HL-60/S4 treated with retinoic acid at 250 ng/mL for 4 days and 3 days (cell line): ENCODE data around the gene SYTL5.

Experiments used
- in situ Hi-C: fragments of 300-500 bp; cut with MboI; formaldehyde crosslinking; loops from 2 replicates; pipeline ENCODE4 v1.7.0; 2022; ENCODE audit warnings: low sequenced_read_pairs

SYTL5 gene

DNA sequence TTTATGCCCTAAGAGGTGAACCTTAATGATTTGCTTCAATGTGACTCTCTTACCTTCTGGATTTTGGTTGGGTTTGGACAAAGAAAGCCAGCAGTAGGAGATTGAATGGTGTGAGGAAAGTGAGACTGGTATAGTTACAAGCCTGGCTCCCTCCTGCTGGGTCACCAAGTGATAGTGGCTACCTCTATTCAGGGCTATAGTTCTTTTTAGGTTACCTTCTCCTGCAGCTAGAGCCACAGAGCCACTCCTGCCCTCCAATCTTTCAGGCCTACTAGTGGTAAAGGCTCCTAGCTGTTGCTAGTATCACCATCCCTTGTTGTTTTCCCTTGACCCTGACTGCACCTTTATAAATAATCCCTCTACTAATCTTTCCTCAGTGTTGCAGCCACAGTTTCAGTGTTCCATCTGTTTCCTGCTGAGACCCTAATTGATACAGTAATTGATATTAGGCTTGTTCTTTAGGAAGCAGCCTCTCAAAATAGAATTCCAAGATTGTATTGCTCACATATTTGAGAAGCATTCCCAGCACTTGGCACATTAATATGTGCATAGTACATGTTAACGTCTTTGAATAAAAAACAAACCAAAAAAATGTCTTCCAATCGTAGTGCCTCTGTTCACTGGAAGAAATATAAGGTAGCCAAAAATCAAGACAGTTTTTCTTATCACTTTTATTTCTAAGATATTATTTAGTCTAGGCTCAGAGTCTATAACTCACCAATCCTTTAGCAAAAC lies 132.0 kb downstream of the SYTL5 start:
- in situ Hi-C loops: no loop called here

DNA sequence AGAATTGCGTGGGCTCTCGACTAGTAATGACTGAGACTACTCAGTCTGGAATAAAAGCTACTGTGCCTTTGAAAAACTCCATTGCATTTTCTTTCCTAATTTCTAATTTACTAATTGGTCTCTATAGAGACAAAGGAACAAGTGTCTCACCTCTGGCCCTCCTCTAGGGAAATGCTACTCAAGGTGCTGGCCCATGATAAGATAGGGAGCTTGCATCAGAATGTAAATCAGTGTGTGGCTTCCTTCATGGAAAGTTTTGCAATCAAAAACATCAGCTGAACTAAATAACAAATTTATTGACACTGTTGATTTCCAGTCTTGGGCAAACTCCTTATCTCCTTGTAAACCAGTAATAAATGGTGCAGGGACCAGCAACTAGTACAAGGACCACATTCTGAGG lies 132.5 kb downstream of the SYTL5 start:
- in situ Hi-C loops: no loop called here

DNA sequence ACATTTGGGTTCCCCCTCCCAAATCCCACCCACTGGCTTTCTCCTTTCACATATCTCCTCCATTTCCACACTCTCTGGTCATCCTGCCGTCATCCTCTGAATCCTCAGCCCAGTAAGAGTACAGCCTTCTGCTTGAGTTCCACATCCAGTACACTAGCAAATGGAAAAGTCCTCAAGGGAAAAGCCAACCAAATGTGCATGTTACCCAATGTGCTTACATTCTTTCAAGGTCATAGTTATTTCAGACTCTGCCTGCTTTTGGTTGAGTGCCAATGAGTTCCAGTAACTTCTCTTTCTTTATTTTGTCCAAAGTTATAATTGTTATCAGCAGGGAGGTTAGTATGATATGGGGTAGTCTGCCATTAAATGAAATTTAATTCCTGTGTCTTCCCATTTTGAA lies 136.3 kb downstream of the SYTL5 start:
- in situ Hi-C loops: no loop called here

DNA sequence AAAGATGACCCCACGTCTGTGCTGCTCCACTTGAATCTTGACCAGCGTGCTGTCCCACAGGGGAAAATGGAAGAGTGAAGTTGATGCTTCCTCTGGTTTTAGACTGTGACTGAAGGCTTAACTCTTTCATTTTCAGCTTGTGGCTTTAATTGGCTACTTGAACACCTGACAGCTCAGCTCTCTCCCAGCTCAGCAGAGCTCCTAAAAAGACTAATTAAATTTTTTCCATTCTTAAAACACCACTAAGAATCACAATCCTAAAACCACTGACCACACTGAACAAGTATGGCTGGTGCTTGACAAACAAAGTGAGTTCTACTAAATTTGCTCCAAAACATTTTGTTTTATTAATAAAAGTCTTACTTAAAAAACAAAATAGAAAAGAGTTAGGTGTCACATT lies 142.7 kb downstream of the SYTL5 start:
- in situ Hi-C loops: no loop called here

DNA sequence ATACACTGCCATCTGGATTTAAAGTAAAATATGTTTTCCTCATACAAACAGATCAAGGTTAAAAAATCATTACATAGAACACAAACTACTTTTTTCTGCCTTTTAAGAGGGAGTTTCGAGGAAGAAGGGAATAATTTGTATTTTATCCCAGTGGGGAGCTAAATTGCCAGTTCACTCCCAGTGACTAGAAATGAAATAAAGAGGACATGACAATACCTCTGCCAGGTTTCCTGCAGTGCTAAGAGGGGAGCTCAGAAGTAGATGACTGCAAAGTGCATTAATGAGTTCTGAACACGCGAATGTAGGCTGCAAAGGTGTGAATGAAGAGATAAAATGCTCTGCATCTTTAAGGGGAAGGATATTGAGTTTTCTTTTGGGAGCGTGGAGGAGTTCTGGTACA lies 144.6 kb downstream of the SYTL5 start:
- in situ Hi-C loops: loop anchor here (25.0 kb wide), 1 partner anchor 239 kb away; no protein-coding TSS in a partner anchor

DNA sequence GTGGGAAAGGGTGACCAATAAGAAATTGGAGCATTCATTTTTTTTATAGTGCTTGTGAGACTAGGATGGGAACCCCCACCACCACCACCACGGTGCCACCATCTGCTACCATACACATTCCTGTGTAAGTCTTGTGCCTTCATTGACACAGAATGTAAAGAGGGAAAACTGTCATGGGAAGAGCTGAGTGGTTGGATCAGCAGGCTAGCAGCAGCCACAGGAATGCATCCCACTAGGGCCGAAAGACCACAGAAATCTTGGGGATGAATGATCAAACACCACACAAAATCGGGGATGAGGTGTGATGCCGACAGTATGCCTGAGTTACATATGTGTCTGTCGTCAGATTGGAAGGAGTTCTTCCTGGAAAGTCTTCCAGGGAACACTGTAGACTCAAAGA lies 145.1 kb downstream of the SYTL5 start:
- in situ Hi-C loops: loop anchor here (25.0 kb wide), 1 partner anchor 239 kb away; no protein-coding TSS in a partner anchor

DNA sequence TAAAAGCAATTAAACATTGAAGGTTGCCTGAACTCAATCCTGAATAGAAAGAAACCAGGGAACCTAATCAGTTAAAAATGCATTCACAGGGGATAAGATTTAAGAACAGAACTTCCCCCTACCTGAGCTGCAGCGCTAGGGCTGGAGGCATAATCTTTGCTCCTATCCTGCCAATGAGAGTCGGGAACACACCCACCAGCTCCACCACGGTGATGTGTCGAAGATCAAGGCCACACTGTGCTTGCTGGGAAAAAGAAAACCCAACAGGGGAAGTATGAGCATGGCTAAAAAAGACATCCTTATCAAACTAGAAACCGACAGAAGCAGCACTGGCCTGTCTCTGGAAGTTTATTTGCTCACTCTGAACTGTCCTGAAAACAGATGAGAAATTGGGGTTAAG lies 148.0 kb downstream of the SYTL5 start:
- in situ Hi-C loops: loop anchor here (25.0 kb wide), 1 partner anchor 242 kb away; no protein-coding TSS in a partner anchor

DNA sequence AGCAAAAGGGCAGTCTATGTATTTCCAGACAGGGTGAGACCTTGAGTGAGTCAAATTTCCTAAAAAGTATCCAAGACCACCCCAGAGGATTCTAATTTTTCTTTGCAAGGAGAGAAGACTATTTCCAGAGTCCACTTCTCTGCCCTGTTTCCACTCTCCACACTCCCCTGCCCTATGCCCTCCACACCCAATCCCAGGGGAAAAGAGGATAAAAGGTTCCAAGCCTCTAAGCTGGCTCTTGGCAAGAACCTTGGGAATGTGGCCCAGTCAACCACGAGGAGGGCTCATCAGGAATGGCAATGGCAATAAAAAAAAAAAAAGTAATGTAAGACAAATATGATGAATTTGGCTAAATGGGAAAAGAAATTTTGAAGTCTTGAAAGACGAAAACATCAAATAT lies 148.5 kb downstream of the SYTL5 start:
- in situ Hi-C loops: loop anchor here (25.0 kb wide), 1 partner anchor 243 kb away; no protein-coding TSS in a partner anchor

DNA sequence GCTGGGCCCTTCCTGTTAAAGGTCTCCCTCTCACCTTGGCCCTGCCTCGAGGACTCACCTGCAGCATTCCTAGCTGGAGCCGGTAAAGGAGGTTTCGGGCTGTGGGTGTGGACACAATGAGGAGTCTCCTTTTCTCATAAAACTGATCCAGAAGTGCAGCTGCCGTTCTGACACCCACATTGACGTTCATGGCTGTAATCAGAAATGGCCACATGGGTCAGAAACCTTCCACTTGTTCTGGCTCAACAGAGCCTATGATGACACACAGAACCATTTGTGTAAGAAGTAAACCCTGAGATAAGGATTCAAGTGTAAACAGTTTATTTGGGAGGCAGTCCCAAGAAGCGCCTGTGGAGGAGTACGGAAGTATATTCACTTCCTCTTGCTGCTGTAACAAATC lies 150.5 kb downstream of the SYTL5 start:
- in situ Hi-C loops: loop anchor here (25.0 kb wide), 1 partner anchor 245 kb away; no protein-coding TSS in a partner anchor

DNA sequence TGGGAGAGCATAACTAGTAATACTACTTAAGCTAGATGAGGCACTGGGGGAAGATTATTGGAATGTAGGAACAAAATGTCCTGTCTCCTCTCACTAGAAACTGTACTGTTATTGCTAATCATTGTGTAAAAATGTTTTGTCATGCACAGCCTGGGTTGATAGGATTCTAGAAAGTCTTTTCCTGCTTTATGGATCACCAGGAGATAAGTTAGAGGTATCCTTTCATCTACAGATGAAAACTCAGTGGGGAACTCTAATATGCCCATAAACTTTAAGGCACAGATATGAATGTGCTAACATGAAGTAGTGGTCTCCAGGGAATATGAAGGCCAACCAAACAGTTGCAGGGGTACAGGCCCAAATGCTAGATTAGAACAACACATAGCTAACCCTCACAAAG lies 156.8 kb downstream of the SYTL5 start:
- in situ Hi-C loops: loop anchor here (25.0 kb wide), 1 partner anchor 251 kb away; no protein-coding TSS in a partner anchor

DNA sequence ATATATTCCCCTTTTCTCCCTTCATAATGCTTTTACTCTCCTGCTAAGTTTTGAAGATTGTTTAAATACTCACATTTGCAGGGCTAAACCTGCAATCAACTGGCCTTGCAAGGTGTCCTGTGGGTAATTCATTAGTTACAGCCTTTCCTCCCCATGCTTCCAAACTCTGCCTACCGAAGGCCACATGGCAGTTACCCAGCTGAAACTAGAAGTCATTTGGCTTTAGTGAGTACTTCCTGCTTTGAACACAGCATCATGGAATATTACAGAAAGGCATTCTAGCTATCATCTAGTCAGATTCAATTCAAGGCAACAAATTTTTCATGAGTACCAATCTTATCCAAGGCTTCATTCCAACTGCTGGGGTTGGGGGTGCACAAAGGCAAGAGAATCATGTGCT lies 158.7 kb downstream of the SYTL5 start:
- in situ Hi-C loops: loop anchor here (25.0 kb wide), 1 partner anchor 253 kb away; no protein-coding TSS in a partner anchor

DNA sequence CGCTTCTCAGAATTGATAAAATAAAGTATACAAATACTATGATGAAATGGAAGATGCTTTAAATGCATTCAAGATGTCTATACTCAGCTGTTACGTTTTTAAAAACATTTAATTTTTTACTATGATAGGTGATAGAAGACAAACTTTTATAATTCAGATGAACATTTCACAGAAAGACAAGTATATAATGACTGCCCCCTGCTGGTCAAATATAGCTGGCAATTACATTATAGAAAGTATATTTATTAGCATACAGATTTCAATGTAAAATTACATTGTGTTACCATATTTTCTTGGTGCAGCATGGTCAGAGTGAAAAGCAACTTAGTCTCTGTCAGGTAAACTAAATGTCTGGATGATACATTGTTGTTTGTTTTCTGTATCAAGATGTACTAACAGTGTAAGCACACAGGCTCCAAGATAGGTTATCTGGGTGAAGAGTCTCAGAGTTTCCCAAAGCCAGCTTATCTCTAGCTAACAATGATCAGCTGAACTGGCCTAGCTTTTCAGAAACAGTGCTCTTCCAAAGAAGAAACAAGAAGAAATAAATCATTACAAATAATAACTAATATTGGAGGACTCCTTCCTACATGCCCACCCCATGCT lies 160.2 kb downstream of the SYTL5 start:
- in situ Hi-C loops: loop anchor here (25.0 kb wide), 1 partner anchor 254 kb away; no protein-coding TSS in a partner anchor

DNA sequence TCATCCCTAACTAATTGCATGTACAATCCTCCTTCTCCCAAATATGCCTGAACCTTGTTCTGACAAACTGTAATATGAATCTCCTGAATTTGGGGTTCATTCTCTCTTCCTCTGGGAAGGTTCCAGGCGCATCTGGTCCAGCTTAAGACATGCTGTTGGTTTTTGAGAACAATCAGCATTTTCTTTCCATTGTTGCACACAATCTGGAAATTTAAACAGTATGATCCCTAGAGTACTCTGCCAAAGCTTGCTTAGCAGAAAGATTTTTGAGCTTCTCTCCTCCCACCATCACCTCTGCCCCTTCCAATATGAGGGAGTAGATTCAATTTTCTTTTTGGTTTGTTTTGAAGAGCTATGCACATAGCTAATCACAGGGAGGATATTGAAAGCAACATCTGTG lies 164.2 kb downstream of the SYTL5 start:
- in situ Hi-C loops: loop anchor here (25.0 kb wide), 1 partner anchor 258 kb away; no protein-coding TSS in a partner anchor

DNA sequence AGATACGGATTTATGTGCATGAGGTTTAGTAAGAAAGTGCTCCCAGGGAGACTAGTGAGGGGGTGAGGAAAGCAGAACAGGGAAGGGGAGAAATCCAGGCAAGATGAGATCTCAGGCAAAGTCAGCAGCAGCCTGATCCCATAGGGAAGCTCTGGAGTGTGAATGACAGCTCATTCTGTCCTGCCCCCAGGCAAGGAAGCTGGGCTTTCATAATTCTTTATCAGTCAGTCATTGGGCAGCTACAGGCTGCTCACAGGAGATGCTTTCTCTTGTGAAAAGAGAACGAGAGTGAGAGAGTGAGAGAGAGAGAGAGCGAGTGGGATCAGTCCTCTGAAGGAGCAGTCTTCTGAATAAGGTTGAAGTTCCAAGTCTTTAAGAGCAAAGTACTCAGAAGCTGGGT lies 166.2 kb downstream of the SYTL5 start:
- in situ Hi-C loops: loop anchor here (25.0 kb wide), 1 partner anchor 260 kb away; no protein-coding TSS in a partner anchor

DNA sequence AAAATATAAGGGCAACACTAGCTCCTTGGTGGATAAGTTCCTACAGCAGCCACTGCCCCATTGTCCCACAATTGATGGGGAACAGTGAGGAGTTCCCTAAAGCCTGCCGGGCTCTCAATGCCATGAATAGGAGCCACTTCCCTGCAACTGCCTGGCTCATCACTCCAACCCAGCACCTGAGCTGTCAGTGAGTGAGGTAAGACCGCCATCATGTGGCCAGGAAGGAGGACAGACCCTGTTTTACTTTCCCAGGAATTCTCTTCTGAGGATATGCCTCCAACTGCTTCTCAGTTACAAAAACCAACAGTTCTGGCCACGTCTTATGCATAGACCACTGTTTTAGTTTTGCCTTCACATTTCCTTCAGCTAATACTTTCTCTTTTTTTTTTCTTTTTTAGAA lies 168.8 kb downstream of the SYTL5 start:
- in situ Hi-C loops: no loop called here

DNA sequence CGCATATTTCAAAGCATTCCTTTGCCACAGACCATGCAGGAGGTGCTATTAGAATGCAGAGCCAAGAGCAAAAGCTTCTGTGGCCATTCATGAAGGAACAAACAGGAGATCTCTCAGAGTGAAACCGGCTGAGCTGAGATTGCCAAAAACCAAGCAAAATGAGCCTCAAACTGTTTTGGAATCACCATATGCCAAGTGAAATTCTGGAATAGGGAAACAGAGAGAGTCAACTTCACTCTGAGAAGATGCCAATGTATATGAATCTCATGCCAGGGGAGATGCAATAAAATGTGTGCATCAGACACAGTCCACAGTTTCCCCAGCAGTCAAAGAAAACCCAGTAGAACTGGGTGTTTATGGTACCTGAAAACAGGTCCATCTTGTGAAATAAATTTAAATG lies 172.0 kb downstream of the SYTL5 start:
- in situ Hi-C loops: no loop called here
